HUES64 (cell line): ENCODE results near the gene CHD1.

Source experiments
- H3K27ac ChIP-seq: 2 replicates; pipeline ENCODE4 v1.7.0; 2013; ENCODE audit warnings: low read depth, low read length, inconsistent platforms
- H3K27me3 ChIP-seq: 2 replicates; pipeline ENCODE4 v1.6.1; 2013; ENCODE audit warnings: mild to moderate bottlenecking, low read length; ENCODE audit not compliant: insufficient read depth
- H3K36me3 ChIP-seq: 2 replicates; pipeline ENCODE4 v1.6.1; 2013; ENCODE audit warnings: mild to moderate bottlenecking, low read length; ENCODE audit not compliant: insufficient read depth
- H3K4me1 ChIP-seq: 2 replicates; pipeline ENCODE4 v1.6.1; 2013; ENCODE audit warnings: mild to moderate bottlenecking, low read length, moderate library complexity; ENCODE audit not compliant: insufficient read depth
- H3K4me3 ChIP-seq: 2 replicates; pipeline ENCODE4 v1.5.1; 2013; ENCODE audit warnings: mild to moderate bottlenecking, low read length, moderate library complexity
- H3K9ac ChIP-seq: 2 replicates; pipeline ENCODE4 v1.6.1; 2013; ENCODE audit warnings: mild to moderate bottlenecking, low read depth, low read length
- H3K9me3 ChIP-seq: 2 replicates; pipeline ENCODE4 v1.6.1; 2013; ENCODE audit warnings: low read depth, low read length; ENCODE audit not compliant: insufficient read depth
- WGBS: fragments of 150-250, 120-280 bp; methylation state at CpG from one replicate; pipeline ENCODE4 v1.1.7; 2013; ENCODE audit warnings: missing lambda C conversion rate; 5-methylcytosine and 5-hydroxymethylcytosine counted together

Gene CHD1

DNA sequence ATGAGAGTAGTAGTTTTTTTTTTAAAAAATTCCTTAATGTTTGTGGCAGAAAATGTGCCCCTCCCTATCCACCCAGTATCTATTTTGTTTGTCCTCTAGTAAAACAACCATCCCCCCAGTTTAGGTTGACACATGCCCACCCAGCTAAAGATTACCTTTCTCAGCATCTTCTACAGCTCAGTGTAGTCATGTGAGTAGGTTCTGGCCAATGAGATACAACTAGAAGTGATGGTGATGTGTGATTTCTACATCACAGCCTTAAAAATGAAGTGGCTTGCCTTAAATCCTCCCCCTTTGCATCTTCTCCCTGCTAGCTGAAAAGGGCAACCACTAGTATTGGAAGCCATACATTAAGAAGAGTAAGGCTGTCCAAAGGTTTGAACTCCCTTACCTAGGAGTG lies 14.9 kb downstream of the CHD1 start:
- Histone ChIP-seq H3K27ac (no peak overlapping the region), H3K4me1 (peaks cover 11% of the 10 kb centered on the region), H3K4me3 (no peak overlapping the region), H3K9ac (no peak overlapping the region), H3K36me3 (peaks cover 59% of the 10 kb centered on the region), H3K27me3 (no peaks in the 10 kb centered on the region), H3K9me3 (no peaks in the 10 kb centered on the region)

DNA sequence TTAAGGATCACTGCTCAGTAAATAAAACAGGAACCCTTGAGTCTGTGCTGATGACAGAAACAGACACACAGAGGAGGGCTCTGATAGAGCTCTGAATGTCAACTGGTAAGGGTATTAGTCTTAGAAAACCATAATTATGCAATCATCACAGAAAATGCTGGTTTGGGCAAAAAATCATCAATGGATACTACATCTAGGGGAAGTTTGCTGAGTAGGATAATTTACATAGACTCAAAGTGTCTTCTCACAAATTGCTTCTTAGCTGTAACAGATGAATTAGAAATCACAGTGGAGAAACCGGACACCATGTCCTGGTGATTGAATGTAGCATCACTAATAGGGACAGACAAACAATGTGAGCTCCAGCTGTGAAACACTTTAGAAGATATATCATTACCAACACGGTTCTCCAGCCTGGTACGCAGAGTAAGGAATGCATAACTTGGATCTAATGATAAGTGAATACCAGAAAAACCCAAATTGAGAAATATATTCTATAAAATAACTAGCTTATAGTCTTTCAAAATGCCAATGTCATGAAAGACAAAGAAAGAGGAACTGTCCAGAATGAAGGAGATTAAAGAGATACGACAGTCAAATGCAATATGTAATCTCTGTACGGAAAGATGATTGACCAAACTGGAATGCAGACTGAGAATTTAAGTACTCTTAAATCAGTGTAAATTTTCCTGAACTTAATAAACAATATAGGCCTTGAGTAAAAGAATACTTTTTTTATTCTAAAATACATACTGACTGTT lies 17.3 kb downstream of the CHD1 start:
- no peaks in the 10 kb centered on the region for H3K9me3 ChIP-seq
- no peak overlapping the region for H3K27ac ChIP-seq
- 90% methylated on average over 4 of the region's 5 CpGs for WGBS
- no peaks in the 10 kb centered on the region for H3K27me3 ChIP-seq
- peaks cover 36% of the 10 kb centered on the region for H3K36me3 ChIP-seq
- H3K4me1 ChIP-seq, result peaks cover 21% of the 10 kb centered on the region
- no peak overlapping the region for H3K4me3 ChIP-seq
- no peak overlapping the region for H3K9ac ChIP-seq

DNA sequence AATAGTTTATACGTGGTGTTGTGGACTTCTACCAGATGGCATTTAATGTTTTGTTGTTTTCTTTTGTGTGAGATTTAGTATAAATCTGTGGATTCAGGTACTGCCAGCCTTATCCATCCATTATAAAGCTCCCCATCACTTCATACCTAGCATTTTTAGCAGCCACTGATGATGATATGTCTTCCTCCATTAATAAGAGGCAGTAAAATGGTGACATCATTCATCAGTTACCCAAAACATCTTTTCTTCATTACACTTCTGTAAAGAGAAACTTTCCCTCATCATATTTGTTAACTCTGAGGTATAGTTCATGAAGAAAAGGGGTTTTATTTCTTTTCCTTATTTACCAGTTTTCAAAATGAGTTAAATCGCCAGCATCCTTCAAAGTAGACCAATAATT lies 19.4 kb downstream of the CHD1 start:
- Histone ChIP-seq H3K27ac (no peak overlapping the region), H3K9ac (no peak overlapping the region), H3K9me3 (no peaks in the 10 kb centered on the region), H3K4me1 (peaks cover 21% of the 10 kb centered on the region), H3K36me3 (peaks cover 39% of the 10 kb centered on the region), H3K4me3 (no peak overlapping the region), H3K27me3 (no peaks in the 10 kb centered on the region)
- 88% methylated on average over 1 of the region's 2 CpGs for WGBS

DNA sequence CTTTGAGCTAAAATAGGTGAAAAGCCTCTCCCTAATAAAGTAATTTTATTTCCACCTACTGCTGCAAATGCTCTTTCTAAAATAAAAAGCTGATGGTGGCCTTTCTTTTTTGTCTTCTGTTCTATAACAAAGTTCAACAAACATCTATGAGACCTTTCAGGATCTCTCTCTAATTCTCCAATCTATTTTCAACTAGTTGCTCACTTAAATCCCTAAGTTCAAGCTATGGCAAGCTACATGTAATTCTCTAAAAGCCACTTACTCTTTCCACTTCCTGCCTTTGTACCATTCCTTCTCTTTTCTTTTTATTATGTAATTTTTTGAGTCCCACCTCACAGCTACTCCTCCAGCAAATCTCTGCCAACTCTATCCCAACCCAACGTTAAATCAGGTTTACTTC lies 20.9 kb downstream of the CHD1 start:
- H3K27ac ChIP-seq, result no peak overlapping the region
- no peaks in the 10 kb centered on the region for H3K27me3 ChIP-seq
- no peaks in the 10 kb centered on the region for H3K9me3 ChIP-seq
- peaks cover 21% of the 10 kb centered on the region for H3K4me1 ChIP-seq
- no peak overlapping the region for H3K9ac ChIP-seq
- WGBS, result 52% methylated on average over 1 of the region's 1 CpG
- H3K36me3 ChIP-seq, result peaks cover 46% of the 10 kb centered on the region
- no peak overlapping the region for H3K4me3 ChIP-seq

DNA sequence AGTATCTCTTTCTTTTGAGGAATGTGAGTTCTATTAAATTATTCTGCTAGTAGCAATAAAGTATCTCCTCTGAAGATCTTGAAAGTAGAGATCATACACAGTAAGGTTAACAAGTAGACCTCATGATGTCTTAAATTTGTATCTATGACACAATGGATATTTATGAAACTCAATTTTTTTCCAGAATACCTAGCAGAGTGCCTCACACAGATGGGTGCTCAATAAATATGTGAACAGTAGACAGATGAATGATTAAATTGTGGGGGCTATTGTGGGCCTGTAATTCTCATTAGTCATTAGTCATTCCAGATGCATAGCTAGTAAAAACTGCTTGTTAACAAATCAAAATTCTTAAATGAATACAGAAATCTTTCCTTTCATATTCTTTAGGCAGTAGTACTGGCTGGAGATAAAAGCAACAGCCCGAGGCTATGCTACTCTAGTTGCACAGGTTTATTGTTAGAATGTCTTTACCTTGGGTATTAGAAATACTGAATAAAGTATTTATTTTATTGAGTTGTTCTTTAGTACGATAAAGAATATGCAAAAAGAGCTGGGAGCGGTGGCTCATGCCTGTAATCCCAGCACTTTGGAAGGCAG lies 22.0 kb downstream of the CHD1 start:
- Histone ChIP-seq H3K9me3 (no peaks in the 10 kb centered on the region), H3K4me3 (no peak overlapping the region), H3K9ac (no peak overlapping the region), H3K27ac (no peak overlapping the region), H3K36me3 (peaks cover 46% of the 10 kb centered on the region), H3K27me3 (no peaks in the 10 kb centered on the region), H3K4me1 (peaks cover 18% of the 10 kb centered on the region)
- 86% methylated on average over 3 of the region's 3 CpGs for WGBS

DNA sequence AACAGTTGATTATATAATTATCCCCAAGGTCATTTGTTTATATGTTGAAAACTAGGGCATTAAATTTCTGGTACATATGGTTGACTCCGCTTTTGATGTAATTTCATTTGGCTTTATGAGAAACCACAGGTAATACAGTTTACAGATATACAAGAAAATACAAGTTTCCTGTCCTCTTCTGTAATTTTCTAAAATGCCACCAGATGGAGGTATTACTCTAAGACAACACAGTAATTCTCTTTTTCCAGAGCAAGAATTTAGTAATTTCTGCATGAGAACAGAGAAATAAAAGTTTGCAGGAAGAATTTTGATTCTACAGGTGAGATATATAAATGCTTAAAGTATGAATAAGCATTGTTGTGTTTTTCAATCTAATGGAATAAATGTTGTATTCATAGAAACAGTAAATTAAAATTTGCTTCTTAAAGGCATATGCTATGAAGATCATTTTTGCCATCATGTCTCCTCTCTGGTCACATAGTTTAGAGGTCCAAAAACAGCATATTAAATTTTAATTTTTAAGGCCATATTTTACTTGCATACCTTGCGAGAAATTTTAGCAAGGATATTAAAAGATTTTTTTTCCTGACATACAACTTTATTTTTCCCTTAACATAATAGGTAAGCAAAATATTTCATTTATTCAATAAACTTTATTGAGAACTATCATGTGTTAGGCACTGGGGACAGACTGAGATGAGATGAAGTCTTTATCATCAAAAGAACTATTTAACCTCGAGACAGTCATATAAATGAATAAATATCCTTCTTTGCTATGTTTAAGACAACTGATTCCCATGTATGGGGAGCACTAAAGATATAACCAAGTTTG lies 22.7 kb downstream of the CHD1 start:
- H3K27me3 ChIP-seq, result no peaks in the 10 kb centered on the region
- WGBS, result no CpG with 5 or more reads among the region's 3 CpGs
- H3K9ac ChIP-seq, result no peak overlapping the region
- no peaks in the 10 kb centered on the region for H3K9me3 ChIP-seq
- H3K4me3 ChIP-seq, result no peak overlapping the region
- peaks cover 51% of the 10 kb centered on the region for H3K36me3 ChIP-seq
- H3K4me1 ChIP-seq, result peaks cover 16% of the 10 kb centered on the region
- no peak overlapping the region for H3K27ac ChIP-seq

DNA sequence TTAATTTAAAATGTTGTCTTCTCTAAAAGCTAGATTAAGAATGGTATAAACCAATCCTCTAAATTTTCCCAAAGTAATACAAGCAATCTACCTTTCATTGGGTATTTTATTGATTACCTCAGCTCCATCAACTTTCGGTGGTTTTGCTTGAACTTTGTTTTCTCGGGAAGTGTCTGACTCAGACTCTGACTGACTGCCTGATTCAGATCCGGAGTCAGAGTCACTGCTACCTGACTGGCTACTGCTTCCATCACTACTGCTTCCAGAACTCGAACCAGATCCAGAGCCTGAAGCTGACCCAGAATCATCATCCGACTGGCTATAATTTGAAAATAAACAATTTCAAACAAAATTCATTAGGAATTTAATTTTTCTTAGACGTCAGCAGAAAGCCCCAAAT lies 24.0 kb downstream of the CHD1 start:
- Histone ChIP-seq H3K4me3 (no peak overlapping the region), H3K27ac (no peak overlapping the region), H3K36me3 (peaks cover 62% of the 10 kb centered on the region), H3K9ac (no peak overlapping the region), H3K27me3 (no peaks in the 10 kb centered on the region), H3K9me3 (no peaks in the 10 kb centered on the region), H3K4me1 (peaks cover 10% of the 10 kb centered on the region)
- WGBS, result 90% methylated on average over 6 of the region's 6 CpGs

DNA sequence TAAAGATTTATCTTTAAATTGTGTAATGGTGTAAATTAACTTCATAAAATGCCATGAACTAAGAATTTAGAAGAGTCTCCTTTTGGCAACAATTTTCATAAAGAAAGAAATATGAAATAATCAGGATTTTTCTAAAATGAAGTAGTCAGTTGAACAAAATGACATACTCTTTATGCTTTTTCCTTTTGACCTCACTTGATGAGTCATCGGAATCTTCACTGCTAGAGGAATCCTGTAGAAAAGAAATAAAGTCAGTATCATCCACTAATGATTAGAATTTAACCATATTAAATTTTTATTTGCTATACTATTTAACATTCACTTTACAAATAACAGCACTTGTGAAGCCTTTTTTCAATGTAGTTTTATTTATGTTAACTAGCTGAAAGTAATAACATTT lies 26.1 kb downstream of the CHD1 start:
- no peak overlapping the region for H3K9ac ChIP-seq
- peaks cover 77% of the 10 kb centered on the region for H3K36me3 ChIP-seq
- no peak overlapping the region for H3K4me3 ChIP-seq
- H3K9me3 ChIP-seq, result no peaks in the 10 kb centered on the region
- H3K27ac ChIP-seq, result no peak overlapping the region
- no peaks in the 10 kb centered on the region for H3K4me1 ChIP-seq
- WGBS, result no CpG with 5 or more reads among the region's 1 CpG
- H3K27me3 ChIP-seq, result no peaks in the 10 kb centered on the region

DNA sequence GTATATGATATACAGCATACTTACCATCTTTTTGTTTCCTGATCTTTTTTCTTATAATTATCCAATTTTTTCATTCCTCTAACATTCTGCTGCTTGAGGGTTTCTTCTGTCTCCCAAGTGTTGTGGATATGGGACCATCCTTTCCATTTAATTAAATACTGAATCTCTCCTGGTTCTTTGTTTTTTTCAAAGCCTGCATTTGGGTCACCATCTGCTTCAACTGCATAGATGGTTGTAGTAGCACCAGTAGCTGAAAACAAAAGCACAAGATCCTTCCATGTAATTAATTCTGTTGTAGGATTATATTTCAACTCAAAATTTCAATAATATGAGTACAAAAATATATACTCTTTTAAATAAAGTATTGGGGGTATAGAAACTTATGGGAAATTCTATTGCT lies 29.4 kb downstream of the CHD1 start:
- H3K27me3 ChIP-seq, result no peaks in the 10 kb centered on the region

DNA sequence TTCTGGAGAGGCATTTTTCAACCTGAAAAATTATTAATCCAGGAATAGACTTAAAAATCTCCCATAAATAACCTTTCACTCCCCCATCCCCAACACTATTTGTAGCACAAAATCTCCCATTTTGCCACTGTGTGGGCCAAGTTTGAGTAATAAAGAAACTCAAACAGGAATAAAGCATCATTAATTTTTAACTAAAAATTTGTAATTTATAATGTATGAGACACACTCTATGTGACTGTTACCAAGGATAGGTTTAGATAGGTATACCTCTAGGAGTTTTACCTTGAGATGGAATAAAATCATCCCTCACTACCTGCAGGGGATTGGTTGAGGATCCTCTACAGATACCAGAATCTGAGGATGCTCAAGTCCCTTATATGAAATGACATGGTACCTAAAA lies 30.1 kb downstream of the CHD1 start:
- H3K27ac ChIP-seq, result no peak overlapping the region
- no peaks in the 10 kb centered on the region for H3K27me3 ChIP-seq
- peaks cover 100% of the 10 kb centered on the region for H3K36me3 ChIP-seq
- no peak overlapping the region for H3K9ac ChIP-seq
- no peak overlapping the region for H3K4me3 ChIP-seq
- H3K4me1 ChIP-seq, result no peaks in the 10 kb centered on the region
- H3K9me3 ChIP-seq, result no peaks in the 10 kb centered on the region

More for the DNA sequence above, 29.4 kb downstream of the CHD1 start:
- H3K9me3 ChIP-seq, result no peaks in the 10 kb centered on the region
- H3K27ac ChIP-seq, result no peak overlapping the region
- H3K4me1 ChIP-seq, result no peaks in the 10 kb centered on the region
- no peak overlapping the region for H3K9ac ChIP-seq
- no peak overlapping the region for H3K4me3 ChIP-seq
- peaks cover 100% of the 10 kb centered on the region for H3K36me3 ChIP-seq

DNA sequence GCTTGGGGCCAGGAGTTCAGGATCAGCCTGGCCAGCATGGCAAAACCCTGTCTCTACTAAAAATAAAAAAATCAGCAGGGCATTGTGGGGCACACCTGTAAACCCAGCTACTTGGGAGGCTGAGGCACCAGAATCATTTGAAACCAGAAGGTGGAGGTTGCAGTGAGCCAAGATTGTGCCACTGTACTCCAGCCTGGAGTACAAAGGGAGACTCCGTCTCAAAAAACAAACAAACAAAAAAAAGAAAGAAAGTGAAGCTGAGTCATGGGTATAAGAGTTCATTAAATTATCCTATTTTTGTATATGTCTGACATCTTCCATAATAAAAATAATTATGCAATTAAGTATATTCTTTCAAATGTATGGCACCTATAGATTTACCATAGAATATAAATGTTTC lies 37.2 kb downstream of the CHD1 start:
- H3K27ac ChIP-seq, result no peak overlapping the region
- H3K4me3 ChIP-seq, result no peak overlapping the region
- WGBS, result no CpG with 5 or more reads among the region's 1 CpG
- H3K9ac ChIP-seq, result no peak overlapping the region
- no peaks in the 10 kb centered on the region for H3K27me3 ChIP-seq
- H3K4me1 ChIP-seq, result no peaks in the 10 kb centered on the region
- no peaks in the 10 kb centered on the region for H3K9me3 ChIP-seq
- peaks cover 100% of the 10 kb centered on the region for H3K36me3 ChIP-seq
